Ovary (tissue), 3 donors: ENCODE results near the gene SLC2A14.
"Not testable (repeated sequence)": the region's sequence is repeated elsewhere in the genome, so short reads cannot be mapped to it uniquely, and the experiment has no call there.

ENCODE experiments used
- CTCF ChIP-seq, 3 donors: fragments of 450-650 bp in 2 of 3; fragments of 200-600 bp in 1 of 3; IDR thresholded peaks; one replicate each; pipeline versions ENCODE4 v1.5.1 to v1.8.0; 2016 to 2022; ENCODE audit warnings: antibody characterized with exemption in 3 of 3, mild to moderate bottlenecking in 1 of 3
- EP300 ChIP-seq: sonication (generic); formaldehyde crosslinking; IDR thresholded peaks from one replicate; pipeline ENCODE4 v1.6.1; 2017; ENCODE audit warnings: antibody characterized with exemption
- POLR2A ChIP-seq: fragments of 450-650 bp; IDR thresholded peaks from one replicate; pipeline ENCODE4 v1.6.1; 2017; ENCODE audit warnings: antibody characterized with exemption, mild to moderate bottlenecking, moderate library complexity
- donor health status: DM: no; HTN: no; CAD: no.

- TF ChIP-seq POLR2A; CTCF (IDR thresholded peaks at IDR 0.05); EP300: not testable (repeated sequence)
Observed at GRCh38 chr12:7783433-7783832, 89.3 kb downstream of the SLC2A14 start.
